Peyer's patch (tissue), 4 donors: ENCODE data around the gene VAV2.

Source experiments
- POLR2A ChIP-seq, 2 donors: fragments of 450-650 bp; IDR thresholded peaks; one replicate each; pipeline ENCODE4 v1.5.1; 2017; ENCODE audit warnings: antibody characterized with exemption in 2 of 2, mild to moderate bottlenecking in 2 of 2, moderate library complexity in 2 of 2
- TF ChIP-seq, protein P1 (sequence below), 6 experiments: fragments of 450-650 bp in 4 of 6; fragments of 200-600 bp in 2 of 6; sonication (generic) in 1 of 6; IDR thresholded peaks; one replicate each; pipeline ENCODE4 v1.5.1; 2017 to 2019; ENCODE audit warnings: antibody characterized with exemption in 6 of 6, mild to moderate bottlenecking in 3 of 6, moderate library complexity in 1 of 6

DNA sequence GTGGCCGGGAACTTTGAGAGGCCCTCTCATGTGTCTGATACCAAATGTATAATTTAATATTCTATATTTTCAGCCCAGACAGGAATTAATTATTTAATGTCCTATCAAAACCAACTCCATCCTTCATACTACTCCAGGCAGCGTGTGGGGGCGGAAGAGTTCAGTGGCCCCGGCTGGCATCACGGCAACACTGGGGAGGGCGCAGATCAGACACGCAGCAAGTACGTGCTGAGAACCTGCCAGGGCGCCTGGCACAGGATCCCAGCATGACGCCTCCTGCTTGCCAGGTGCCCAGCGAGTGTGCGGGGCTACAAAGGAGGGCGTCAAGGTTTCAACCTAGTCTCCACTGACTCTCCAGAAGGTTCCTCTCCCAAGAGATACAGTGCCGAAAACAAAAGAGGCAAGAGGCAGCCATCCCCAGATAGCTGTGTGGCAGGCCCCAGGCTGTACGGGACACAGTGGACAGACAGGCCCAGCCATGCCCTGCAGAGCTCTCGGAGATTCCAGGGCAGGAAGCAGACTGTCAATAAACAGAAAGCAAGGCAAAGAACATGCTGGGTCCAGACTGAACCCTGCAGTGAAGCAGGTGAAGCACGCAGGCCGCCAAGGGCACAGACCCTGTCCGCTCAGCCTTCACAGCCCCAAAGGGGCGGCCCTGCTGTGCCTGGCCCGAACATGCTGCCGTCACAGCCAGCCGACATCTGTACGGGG, 110.3 kb downstream of the VAV2 start:
- TF ChIP-seq POLR2A (IDR thresholded peaks at IDR 0.05) = no peak
- TF ChIP-seq, protein P1, sequence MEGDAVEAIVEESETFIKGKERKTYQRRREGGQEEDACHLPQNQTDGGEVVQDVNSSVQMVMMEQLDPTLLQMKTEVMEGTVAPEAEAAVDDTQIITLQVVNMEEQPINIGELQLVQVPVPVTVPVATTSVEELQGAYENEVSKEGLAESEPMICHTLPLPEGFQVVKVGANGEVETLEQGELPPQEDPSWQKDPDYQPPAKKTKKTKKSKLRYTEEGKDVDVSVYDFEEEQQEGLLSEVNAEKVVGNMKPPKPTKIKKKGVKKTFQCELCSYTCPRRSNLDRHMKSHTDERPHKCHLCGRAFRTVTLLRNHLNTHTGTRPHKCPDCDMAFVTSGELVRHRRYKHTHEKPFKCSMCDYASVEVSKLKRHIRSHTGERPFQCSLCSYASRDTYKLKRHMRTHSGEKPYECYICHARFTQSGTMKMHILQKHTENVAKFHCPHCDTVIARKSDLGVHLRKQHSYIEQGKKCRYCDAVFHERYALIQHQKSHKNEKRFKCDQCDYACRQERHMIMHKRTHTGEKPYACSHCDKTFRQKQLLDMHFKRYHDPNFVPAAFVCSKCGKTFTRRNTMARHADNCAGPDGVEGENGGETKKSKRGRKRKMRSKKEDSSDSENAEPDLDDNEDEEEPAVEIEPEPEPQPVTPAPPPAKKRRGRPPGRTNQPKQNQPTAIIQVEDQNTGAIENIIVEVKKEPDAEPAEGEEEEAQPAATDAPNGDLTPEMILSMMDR (IDR thresholded peaks at IDR 0.05) = no peak
